Hindlimb muscle (tissue), 1 donor: ENCODE measurements around the gene TTLL13. TPM values are rescaled to one million over a fixed set of nuclear protein-coding genes. Genes with fewer than 3 reads are reported as not detected.

Experiments used
- polyA plus RNA-seq: library from polyadenylated mRNA; unstranded; fragments of 120-200 nt; gene quantifications from one replicate; pipeline ENCODE4 v1.2.1, GENCODE V29; 2013; ENCODE audit not compliant: insufficient read length

Gene TTLL13
- polyA plus RNA-seq, 1 donor = not detected

Other genes starting within 250 kb of the TTLL13 start
- 15.7 TPM for gene ZNF710, start 248.2 kb upstream of the TTLL13 start, polyA plus RNA-seq
- 292 TPM for gene IDH2, start 147.1 kb upstream of the TTLL13 start, polyA plus RNA-seq
- 9.0 TPM for gene SEMA4B, start 48.2 kb upstream of the TTLL13 start, polyA plus RNA-seq
- gene CIB1, start 15.6 kb upstream of the TTLL13 start, polyA plus RNA-seq = 23.1 TPM
- gene GDPGP1, start 15.3 kb upstream of the TTLL13 start, polyA plus RNA-seq = 3.4 TPM
- gene NGRN, start 16.1 kb downstream of the TTLL13 start, polyA plus RNA-seq = 104 TPM
- gene ZNF774, start 102.7 kb downstream of the TTLL13 start, polyA plus RNA-seq = 3.6 TPM
- gene IQGAP1, start 138.7 kb downstream of the TTLL13 start, polyA plus RNA-seq = 68.8 TPM